Activated CD8-positive, alpha-beta memory T cell treated with anti-CD3 and anti-CD28 coated beads, Interleukin-2, amount 50 U/mL, for 24 hours (primary cell): ENCODE results near the gene KCNMB1.
"Not testable (repeated sequence)": the region's sequence is repeated elsewhere in the genome, so short reads cannot be mapped to it uniquely, and the experiment has no call there.

Experiments used
- DNase-seq: peaks from one replicate; pipeline ENCODE4 v3.0.0-alpha.2; 2020; ENCODE audit errors: extremely low read depth

KCNMB1 gene

DNA sequence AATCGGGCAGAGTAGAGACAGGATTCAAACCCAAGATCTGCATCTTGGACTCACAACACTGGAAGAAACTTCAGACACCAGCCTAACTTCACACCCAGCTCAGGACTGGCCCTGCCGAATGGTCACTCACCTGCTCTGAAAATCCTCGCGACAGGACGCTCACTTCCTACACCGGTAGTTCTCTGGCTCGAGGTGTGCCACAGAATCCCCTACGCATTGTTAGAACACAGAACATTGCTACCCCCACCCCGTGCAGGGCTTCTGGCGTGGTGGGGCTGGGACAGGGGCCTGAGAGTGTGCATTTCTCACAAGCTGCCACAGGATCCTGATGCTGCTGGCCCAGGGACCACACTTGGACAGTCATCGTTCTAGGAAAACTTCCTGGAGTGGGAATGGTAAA is 12.1 kb downstream of the KCNMB1 start:
- no peak for DNase-seq

- not testable (repeated sequence) for DNase-seq
Measured at GRCh38 chr5:170376526-170376925, 12.6 kb downstream of the KCNMB1 start.

DNA sequence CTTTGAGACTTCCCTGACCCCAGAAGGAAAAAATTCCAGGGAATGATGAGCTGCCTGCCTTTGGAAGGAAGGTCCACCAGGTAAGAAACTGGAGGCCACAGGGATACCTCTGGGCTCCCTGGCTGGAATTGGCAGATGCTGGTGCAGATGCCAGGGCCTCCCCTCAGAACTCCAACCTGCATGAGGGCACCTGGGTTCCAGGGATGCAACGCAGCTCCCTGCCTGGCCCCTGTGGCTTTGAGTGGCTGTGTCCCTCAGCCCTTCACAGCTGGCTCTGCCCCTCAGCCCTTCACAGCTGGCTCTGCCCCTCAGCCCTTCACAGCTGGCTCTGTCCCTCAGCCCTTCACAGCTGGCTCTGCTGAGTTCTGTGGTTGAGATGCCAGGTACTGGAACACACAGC is 13.9 kb downstream of the KCNMB1 start:
- DNase-seq, result no peak

- DNase-seq, result no peak
Measured at GRCh38 chr5:170372971-170373370, 16.2 kb downstream of the KCNMB1 start.

- no peak for DNase-seq
Measured at GRCh38 chr5:170368586-170368985, 20.6 kb downstream of the KCNMB1 start.

GRCh38 chr5:170366276-170366675 is 22.9 kb downstream of the KCNMB1 start:
- no peak for DNase-seq

DNA sequence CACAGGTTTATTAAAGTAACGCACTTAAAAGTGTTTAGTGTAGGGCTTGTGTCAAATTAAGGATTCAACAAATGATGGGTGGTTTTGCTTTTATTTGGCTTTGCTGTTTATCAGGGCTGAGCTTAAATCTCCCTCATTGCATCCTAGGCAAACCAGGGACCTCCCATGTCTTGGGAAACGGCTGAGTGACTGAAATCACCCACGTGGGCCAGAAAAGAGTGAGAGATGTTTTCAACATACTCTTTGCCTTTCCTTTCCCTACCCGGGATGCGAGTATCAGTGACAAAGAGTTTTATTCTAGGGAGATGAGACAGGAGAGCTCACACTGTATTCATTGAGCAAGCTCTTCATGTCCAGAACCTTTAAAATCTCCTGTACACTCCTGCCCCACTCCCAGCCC is 23.3 kb downstream of the KCNMB1 start:
- DNase-seq, result no peak

DNA sequence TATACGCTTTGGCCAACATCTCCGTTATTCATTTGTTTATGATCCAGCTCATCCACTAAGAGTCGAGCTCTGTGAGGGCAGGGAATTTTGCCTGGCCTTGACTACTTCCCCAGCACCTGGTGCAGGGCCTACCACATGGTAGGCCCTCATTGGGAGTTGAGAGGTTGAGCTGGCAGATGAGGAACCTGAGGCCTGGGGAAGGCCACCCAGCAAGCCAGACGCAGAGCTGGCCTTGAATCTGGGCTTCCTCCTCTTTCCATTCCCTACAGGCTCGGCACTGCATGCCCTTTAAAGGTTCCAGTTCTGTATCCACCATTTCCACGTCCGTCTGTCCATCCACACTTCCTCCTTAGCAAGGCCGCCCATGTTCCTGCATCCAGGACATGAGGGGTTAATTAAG is 24.2 kb downstream of the KCNMB1 start:
- DNase-seq, result no peak

DNA sequence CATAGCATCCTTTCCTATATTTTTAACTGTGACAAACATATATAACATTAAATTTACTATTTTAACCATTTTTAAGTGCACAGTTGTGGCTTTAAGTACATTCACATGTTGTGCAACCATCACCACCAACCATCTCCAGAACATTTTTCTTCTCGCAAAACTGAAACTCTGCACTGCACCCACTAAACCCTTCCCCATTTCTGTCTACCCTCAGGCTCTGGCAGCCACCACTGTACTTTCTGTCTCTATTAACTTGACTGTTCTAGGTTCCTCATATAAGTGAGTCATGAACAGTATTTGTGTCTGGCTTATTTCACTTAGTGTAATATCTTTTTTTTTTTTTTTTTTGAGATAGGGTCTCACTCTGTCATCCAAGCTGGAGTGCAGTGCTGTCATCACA is 25.5 kb downstream of the KCNMB1 start:
- DNase-seq, result no peak

- no peak for DNase-seq
Measured at GRCh38 chr5:170362656-170363055, 26.5 kb downstream of the KCNMB1 start.

GRCh38 chr5:170362102-170362501 is 27.1 kb downstream of the KCNMB1 start:
- no peak for DNase-seq

DNA sequence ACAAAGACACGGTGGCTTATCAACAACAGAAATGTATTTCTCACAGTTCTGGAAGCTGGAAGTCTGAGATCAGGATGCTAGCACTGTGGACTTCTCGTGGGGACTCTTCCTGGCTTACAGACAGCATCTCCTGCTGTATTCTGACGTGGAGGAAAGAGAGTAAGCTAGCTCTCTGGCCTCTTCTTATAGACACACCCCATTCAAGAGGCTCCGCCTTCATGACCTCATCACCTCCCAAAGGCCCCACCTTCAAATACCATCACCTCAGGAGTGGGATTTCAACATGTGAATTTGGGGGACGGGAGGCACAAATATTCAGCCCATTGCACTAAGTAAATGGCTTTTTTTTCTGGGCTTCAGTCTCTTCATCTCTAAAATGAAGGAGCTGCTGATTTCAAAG is 27.6 kb downstream of the KCNMB1 start:
- DNase-seq, result no peak

DNA sequence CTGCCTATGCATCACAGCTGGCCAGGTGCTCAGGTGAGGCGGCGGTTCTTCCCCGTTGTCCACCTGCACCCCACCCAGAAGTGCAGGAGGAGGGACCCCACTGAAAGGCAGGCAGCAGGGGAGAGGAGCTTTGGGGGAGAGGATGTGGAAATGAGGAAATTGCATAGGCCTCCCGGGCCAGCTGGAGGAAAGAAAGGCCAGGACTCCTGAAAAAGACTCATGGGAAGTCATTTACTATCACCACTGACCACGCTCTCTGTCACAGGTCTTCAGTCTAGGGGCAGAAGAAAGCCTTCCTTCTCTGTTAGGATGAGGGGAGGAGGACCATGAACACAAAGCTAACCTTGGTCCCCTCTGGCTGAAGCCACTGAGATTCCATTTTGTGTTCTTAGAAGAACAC is 28.1 kb downstream of the KCNMB1 start:
- DNase-seq, result no peak

DNA sequence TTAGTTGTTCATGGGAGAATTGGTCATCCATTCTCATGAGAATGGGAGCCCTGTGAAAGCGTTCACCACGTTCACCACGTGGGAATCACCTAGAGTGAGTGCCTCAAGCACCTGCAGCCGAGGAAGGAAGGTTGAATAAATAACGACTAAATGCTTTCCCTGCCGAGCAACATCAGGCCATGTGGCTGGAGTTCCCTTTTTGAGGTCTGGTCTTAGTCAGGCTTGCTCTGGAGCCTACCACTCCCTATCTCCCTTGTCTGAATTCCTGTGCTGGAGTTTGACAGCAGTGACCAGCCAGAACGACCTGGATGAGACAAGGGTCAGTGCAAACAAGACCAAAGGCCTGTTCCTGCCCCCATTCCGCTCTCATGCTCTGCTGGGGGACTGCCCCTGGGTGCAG is 28.5 kb downstream of the KCNMB1 start:
- no peak for DNase-seq

DNA sequence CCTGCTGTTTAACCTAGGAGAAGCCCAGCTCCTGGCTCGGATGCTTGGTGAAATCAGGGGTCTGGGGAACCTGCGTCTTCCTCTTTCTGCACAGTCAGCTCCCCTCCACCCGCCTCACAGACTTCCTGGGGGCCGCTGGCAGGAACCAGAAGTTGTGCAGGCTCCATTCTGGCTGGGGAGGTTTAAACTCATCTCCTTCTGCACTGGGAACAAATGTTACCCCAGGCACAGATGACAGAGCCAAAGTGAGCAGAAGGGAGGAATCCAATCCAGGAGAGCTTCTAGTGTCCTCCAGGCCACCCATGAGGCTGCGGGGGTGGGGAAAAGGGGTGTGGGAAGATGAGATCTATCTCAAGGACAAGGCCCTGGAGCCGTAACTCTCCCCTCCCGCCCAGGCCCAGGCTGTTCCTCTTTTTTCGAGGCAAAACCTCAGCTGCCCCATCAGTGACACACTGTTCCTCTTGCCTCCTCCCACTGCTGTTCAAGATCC is 31.2 kb downstream of the KCNMB1 start:
- DNase-seq, result no peak

- DNase-seq, result no peak
Measured at GRCh38 chr5:170355601-170356098, 33.5 kb downstream of the KCNMB1 start.

DNA sequence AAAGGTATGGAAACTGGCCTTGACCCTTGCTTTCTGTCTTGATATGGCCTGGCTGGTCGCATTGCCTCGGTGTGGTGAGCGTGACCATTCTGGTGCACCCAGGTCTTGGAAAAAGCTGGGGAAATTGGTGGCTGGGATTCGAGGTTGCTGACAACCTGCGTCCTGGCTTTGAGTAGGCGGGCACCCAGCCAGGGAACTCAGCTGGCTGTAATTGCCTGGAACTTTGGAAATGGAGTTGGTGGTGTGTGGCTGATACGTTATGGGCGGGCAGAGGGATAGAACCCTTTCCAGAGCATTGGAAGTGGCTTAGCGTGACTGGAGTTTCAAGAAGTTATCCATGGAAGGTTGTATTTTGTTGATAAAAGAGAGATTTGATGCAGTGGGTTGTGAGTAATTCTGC is 35.2 kb downstream of the KCNMB1 start:
- DNase-seq, result no peak

GRCh38 chr5:170353011-170353761 is 36.0 kb downstream of the KCNMB1 start:
- DNase-seq, result no peak

- DNase-seq, result no peak
Measured at GRCh38 chr5:170348137-170348633, 41.0 kb downstream of the KCNMB1 start.

GRCh38 chr5:170347022-170347567 is 42.1 kb downstream of the KCNMB1 start:
- DNase-seq, result no peak

GRCh38 chr5:170345971-170346370 is 43.2 kb downstream of the KCNMB1 start:
- no peak for DNase-seq

GRCh38 chr5:170343177-170343576 is 46.0 kb downstream of the KCNMB1 start:
- no peak for DNase-seq

- no peak for DNase-seq
Measured at GRCh38 chr5:170342153-170342725, 46.9 kb downstream of the KCNMB1 start.
